Osteoblast (primary cell): ENCODE data around the gene AP4E1. TPM values are rescaled to one million over a fixed set of nuclear protein-coding genes. Genes with fewer than 3 reads are reported as not detected.

Source experiments
- DNase-seq: peaks from one replicate; pipeline ENCODE4 v3.0.0; 2011; ENCODE audit warnings: low spot score, mixed read lengths; ENCODE audit not compliant: insufficient read length; ENCODE audit errors: missing footprints
- H2AFZ ChIP-seq: 2 replicates; pipeline ENCODE4 v1.6.0; 2011; ENCODE audit warnings: mild to moderate bottlenecking, low read length
- H3K27ac ChIP-seq: 2 replicates; pipeline ENCODE4 v1.5.1; 2011; ENCODE audit warnings: mild to moderate bottlenecking, low read depth, low read length, moderate library complexity
- H3K27me3 ChIP-seq: 2 replicates; pipeline ENCODE4 v1.6.0; 2012; ENCODE audit warnings: mild to moderate bottlenecking, control low read depth, inconsistent platforms, low read length, moderate library complexity; ENCODE audit not compliant: insufficient read depth
- H3K36me3 ChIP-seq: 2 replicates; pipeline ENCODE4 v1.5.1; 2011; ENCODE audit warnings: mild to moderate bottlenecking, low read length, control low read depth, moderate library complexity; ENCODE audit not compliant: insufficient read depth
- H3K4me1 ChIP-seq: 2 replicates; pipeline ENCODE4 v1.5.1; 2011; ENCODE audit warnings: mild to moderate bottlenecking, low read length, control low read depth, moderate library complexity; ENCODE audit not compliant: insufficient read depth
- H3K4me2 ChIP-seq: 2 replicates; pipeline ENCODE4 v1.6.0; 2011; ENCODE audit warnings: mild to moderate bottlenecking, low read length; ENCODE audit not compliant: insufficient read depth
- H3K4me3 ChIP-seq: fragments of 200-600 bp; sonication (generic); 3 replicates; pipeline ENCODE4 v1.5.1; 2012; ENCODE audit warnings: mild to moderate bottlenecking, low read length, inconsistent platforms; ENCODE audit not compliant: insufficient read depth
- H3K79me2 ChIP-seq: 2 replicates; pipeline ENCODE4 v1.6.0; 2012; ENCODE audit warnings: mild to moderate bottlenecking, low read length, control low read depth, inconsistent platforms; ENCODE audit not compliant: insufficient read depth
- H3K9me3 ChIP-seq: 2 replicates; pipeline ENCODE4 v1.5.1; 2011; ENCODE audit warnings: low read depth, low read length, control low read depth
- H4K20me1 ChIP-seq: 2 replicates; pipeline ENCODE4 v1.6.0; 2012; ENCODE audit warnings: mild to moderate bottlenecking, low read length, control low read depth; ENCODE audit not compliant: insufficient read depth
- CTCF ChIP-seq: IDR thresholded peaks from 2 replicates; pipeline ENCODE4 v1.5.1; 2011; ENCODE audit warnings: mild to moderate bottlenecking, low read depth, low read length, moderate library complexity; ENCODE audit errors: extremely low read depth
- total RNA-seq: library from RNA; depleted of rRNA; stranded (reverse); fragments of >200 nt; gene quantifications from 2 replicates; pipeline ENCODE4 v1.2.3, GENCODE V29; 2012

Gene AP4E1
- total RNA-seq, 1 donor: 19.2 TPM

- peaks cover 6% of the 10 kb centered on the region for H4K20me1 ChIP-seq
- DNase-seq: no peak
- H3K9me3 ChIP-seq: no peaks in the 10 kb centered on the region
- H3K4me3 ChIP-seq: no peak overlapping the region
- TF ChIP-seq CTCF: no peak
- no peaks in the 10 kb centered on the region for H3K27me3 ChIP-seq
- no peaks in the 10 kb centered on the region for H3K4me1 ChIP-seq
- H3K27ac ChIP-seq: no peak overlapping the region
- peaks cover 24% of the 10 kb centered on the region for H3K79me2 ChIP-seq
- peaks cover 43% of the 10 kb centered on the region for H3K36me3 ChIP-seq
- H2AFZ ChIP-seq: no peak overlapping the region
- H3K4me2 ChIP-seq: no peak overlapping the region
Measured at GRCh38 chr15:50959717-50960116, 51.2 kb downstream of the AP4E1 start.

GRCh38 chr15:50964075-50964474 lies 55.6 kb downstream of the AP4E1 start:
- no peaks in the 10 kb centered on the region for H3K27me3 ChIP-seq

GRCh38 chr15:50968353-50968752 lies 59.9 kb downstream of the AP4E1 start:
- TF ChIP-seq CTCF: no peak
- Histone ChIP-seq H3K9me3 (peaks cover 1% of the 10 kb centered on the region), H4K20me1 (peaks cover 2% of the 10 kb centered on the region)

More at GRCh38 chr15:50964075-50964474, 55.6 kb downstream of the AP4E1 start:
- H3K4me1 ChIP-seq: no peaks in the 10 kb centered on the region
- H3K4me3 ChIP-seq: no peak overlapping the region
- peaks cover 26% of the 10 kb centered on the region for H3K36me3 ChIP-seq
- H3K9me3 ChIP-seq: peaks cover 1% of the 10 kb centered on the region
- H4K20me1 ChIP-seq: peaks cover 2% of the 10 kb centered on the region
- no peak overlapping the region for H2AFZ ChIP-seq
- TF ChIP-seq CTCF: no peak
- no peak overlapping the region for H3K4me2 ChIP-seq
- H3K27ac ChIP-seq: no peak overlapping the region
- DNase-seq: no peak
- H3K79me2 ChIP-seq: peaks cover 15% of the 10 kb centered on the region

GRCh38 chr15:50970524-50970923 lies 62.0 kb downstream of the AP4E1 start:
- DNase-seq: no peak
- Histone ChIP-seq H3K27me3 (no peaks in the 10 kb centered on the region), H3K27ac (no peak overlapping the region), H3K4me1 (no peaks in the 10 kb centered on the region), H4K20me1 (peaks cover 2% of the 10 kb centered on the region), H2AFZ (no peak overlapping the region), H3K79me2 (peaks cover 3% of the 10 kb centered on the region), H3K4me3 (no peak overlapping the region), H3K4me2 (no peak overlapping the region), H3K9me3 (no peaks in the 10 kb centered on the region), H3K36me3 (peaks cover 28% of the 10 kb centered on the region)
- no peak for TF ChIP-seq CTCF

More at GRCh38 chr15:50968353-50968752, 59.9 kb downstream of the AP4E1 start:
- no peak overlapping the region for H3K27ac ChIP-seq
- no peak for DNase-seq
- no peaks in the 10 kb centered on the region for H3K27me3 ChIP-seq
- H3K79me2 ChIP-seq: peaks cover 14% of the 10 kb centered on the region
- H3K36me3 ChIP-seq: peaks cover 28% of the 10 kb centered on the region
- H2AFZ ChIP-seq: no peak overlapping the region
- no peaks in the 10 kb centered on the region for H3K4me1 ChIP-seq
- no peak overlapping the region for H3K4me2 ChIP-seq
- H3K4me3 ChIP-seq: no peak overlapping the region
